Osteoblast (primary cell): Measurements from ENCODE around the gene CIP2A. TPM values are rescaled to one million over a fixed set of nuclear protein-coding genes. Genes with fewer than 3 reads are reported as not detected.

Experiments used
- DNase-seq: peaks from one replicate; pipeline ENCODE4 v3.0.0; 2011; ENCODE audit warnings: low spot score, mixed read lengths; ENCODE audit not compliant: insufficient read length; ENCODE audit errors: missing footprints
- H2AFZ ChIP-seq: 2 replicates; pipeline ENCODE4 v1.6.0; 2011; ENCODE audit warnings: mild to moderate bottlenecking, low read length
- H3K27ac ChIP-seq: 2 replicates; pipeline ENCODE4 v1.5.1; 2011; ENCODE audit warnings: mild to moderate bottlenecking, low read depth, low read length, moderate library complexity
- H3K27me3 ChIP-seq: 2 replicates; pipeline ENCODE4 v1.6.0; 2012; ENCODE audit warnings: mild to moderate bottlenecking, control low read depth, inconsistent platforms, low read length, moderate library complexity; ENCODE audit not compliant: insufficient read depth
- H3K36me3 ChIP-seq: 2 replicates; pipeline ENCODE4 v1.5.1; 2011; ENCODE audit warnings: mild to moderate bottlenecking, low read length, control low read depth, moderate library complexity; ENCODE audit not compliant: insufficient read depth
- H3K4me1 ChIP-seq: 2 replicates; pipeline ENCODE4 v1.5.1; 2011; ENCODE audit warnings: mild to moderate bottlenecking, low read length, control low read depth, moderate library complexity; ENCODE audit not compliant: insufficient read depth
- H3K4me2 ChIP-seq: 2 replicates; pipeline ENCODE4 v1.6.0; 2011; ENCODE audit warnings: mild to moderate bottlenecking, low read length; ENCODE audit not compliant: insufficient read depth
- H3K4me3 ChIP-seq: fragments of 200-600 bp; sonication (generic); 3 replicates; pipeline ENCODE4 v1.5.1; 2012; ENCODE audit warnings: mild to moderate bottlenecking, low read length, inconsistent platforms; ENCODE audit not compliant: insufficient read depth
- H3K79me2 ChIP-seq: 2 replicates; pipeline ENCODE4 v1.6.0; 2012; ENCODE audit warnings: mild to moderate bottlenecking, low read length, control low read depth, inconsistent platforms; ENCODE audit not compliant: insufficient read depth
- H3K9me3 ChIP-seq: 2 replicates; pipeline ENCODE4 v1.5.1; 2011; ENCODE audit warnings: low read depth, low read length, control low read depth
- H4K20me1 ChIP-seq: 2 replicates; pipeline ENCODE4 v1.6.0; 2012; ENCODE audit warnings: mild to moderate bottlenecking, low read length, control low read depth; ENCODE audit not compliant: insufficient read depth
- total RNA-seq: library from RNA; depleted of rRNA; stranded (reverse); fragments of >200 nt; gene quantifications from 2 replicates; pipeline ENCODE4 v1.2.3, GENCODE V29; 2012
- TF ChIP-seq, protein P1 (sequence below): IDR thresholded peaks from 2 replicates; pipeline ENCODE4 v1.5.1; 2011; ENCODE audit warnings: mild to moderate bottlenecking, low read depth, low read length, moderate library complexity; ENCODE audit errors: extremely low read depth

Gene CIP2A
- total RNA-seq, 1 donor = 6.9 TPM

DNA sequence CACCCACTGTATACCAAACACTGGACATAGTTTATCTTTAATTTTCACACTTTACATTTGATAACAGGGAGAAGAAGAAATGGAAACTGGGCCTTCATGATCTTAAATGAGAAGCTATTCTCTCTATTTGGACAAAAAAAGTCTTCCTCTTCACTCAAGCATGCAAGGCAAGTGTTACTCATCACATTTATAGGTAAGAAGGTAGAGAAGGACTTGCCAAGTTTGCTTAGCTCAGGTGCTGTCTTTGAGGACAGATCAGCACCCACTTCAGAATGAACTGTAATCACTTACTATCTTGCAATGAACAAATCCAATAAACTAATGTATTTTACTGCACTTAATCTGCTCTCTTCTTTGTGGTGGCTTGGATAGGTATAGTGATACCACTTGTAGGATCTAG is 77.7 kb downstream of the CIP2A start:
- Histone ChIP-seq H4K20me1 (no peaks in the 10 kb centered on the region), H3K36me3 (no peaks in the 10 kb centered on the region), H3K4me1 (no peaks in the 10 kb centered on the region), H3K4me2 (no peak overlapping the region), H3K27ac (no peak overlapping the region), H3K27me3 (no peaks in the 10 kb centered on the region), H2AFZ (no peak overlapping the region), H3K79me2 (no peaks in the 10 kb centered on the region), H3K9me3 (no peaks in the 10 kb centered on the region), H3K4me3 (no peak overlapping the region)
- TF ChIP-seq, protein P1, sequence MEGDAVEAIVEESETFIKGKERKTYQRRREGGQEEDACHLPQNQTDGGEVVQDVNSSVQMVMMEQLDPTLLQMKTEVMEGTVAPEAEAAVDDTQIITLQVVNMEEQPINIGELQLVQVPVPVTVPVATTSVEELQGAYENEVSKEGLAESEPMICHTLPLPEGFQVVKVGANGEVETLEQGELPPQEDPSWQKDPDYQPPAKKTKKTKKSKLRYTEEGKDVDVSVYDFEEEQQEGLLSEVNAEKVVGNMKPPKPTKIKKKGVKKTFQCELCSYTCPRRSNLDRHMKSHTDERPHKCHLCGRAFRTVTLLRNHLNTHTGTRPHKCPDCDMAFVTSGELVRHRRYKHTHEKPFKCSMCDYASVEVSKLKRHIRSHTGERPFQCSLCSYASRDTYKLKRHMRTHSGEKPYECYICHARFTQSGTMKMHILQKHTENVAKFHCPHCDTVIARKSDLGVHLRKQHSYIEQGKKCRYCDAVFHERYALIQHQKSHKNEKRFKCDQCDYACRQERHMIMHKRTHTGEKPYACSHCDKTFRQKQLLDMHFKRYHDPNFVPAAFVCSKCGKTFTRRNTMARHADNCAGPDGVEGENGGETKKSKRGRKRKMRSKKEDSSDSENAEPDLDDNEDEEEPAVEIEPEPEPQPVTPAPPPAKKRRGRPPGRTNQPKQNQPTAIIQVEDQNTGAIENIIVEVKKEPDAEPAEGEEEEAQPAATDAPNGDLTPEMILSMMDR = no peak
- no peak for DNase-seq

DNA sequence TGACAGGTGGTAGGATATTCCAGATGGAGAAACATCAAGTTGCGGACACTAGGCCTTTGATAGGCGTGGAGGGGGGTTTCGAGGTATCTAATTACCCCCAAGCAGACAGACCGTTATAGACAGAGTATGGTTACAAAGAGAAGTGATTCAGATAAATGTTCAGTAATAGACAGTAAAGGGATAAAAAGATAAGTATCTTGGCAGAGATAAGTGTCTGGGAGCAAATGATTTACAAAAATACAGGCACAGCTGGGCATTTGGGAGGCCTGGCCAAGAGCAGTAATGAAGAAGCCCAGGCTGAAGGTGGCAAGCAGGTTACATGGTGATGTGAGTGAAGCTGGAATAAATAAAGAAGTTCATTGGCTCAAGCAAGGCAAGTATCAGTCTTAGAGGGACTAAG is 78.2 kb downstream of the CIP2A start:
- TF ChIP-seq, protein P1 = no peak
- H4K20me1 ChIP-seq = no peaks in the 10 kb centered on the region

DNA sequence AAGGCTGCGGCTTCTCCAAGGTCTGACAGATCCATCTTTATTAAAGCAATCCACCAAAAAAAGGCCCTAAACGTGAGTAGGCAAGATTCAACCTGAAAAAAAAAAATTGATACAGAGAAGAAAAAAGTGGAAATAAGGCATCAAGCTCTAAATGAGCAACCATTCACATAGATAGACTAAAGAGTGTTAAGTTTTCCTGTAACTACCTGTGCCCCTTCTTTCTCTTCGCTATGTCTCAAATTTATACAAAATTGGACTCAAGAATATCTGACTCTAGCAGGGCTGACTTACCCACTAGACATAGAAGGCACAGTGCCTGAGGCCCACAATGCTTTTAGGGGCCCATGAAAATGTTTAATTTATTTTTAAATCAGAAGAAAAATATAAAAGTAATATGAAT is 78.7 kb downstream of the CIP2A start, which contains the start of gene MYH15:
TSS of gene MYH15 (minus strand) at position 101 of the 400 bp plus-strand sequence. CDS start at position 35, 66 bp downstream.
- Histone ChIP-seq H2AFZ (no peak within 1 kb of the TSS), H3K4me3 (no peak within 1 kb of the TSS), H3K4me2 (no peak within 1 kb of the TSS), H4K20me1 (no peaks in the 10 kb centered on the region), H3K27ac (no peak within 1 kb of the TSS), H3K79me2 (no peaks in the 10 kb centered on the region), H3K27me3 (no peaks in the 10 kb centered on the region), H3K36me3 (no peaks in the 10 kb centered on the region), H3K9me3 (no peaks in the 10 kb centered on the region), H3K4me1 (no peaks in the 10 kb centered on the region)
- no peak for DNase-seq
- TF ChIP-seq, protein P1 = no peak

More for the DNA sequence above, 78.2 kb downstream of the CIP2A start:
- no peak for DNase-seq
- no peaks in the 10 kb centered on the region for H3K27me3 ChIP-seq
- H2AFZ ChIP-seq = no peak overlapping the region
- H3K4me1 ChIP-seq = no peaks in the 10 kb centered on the region
- no peaks in the 10 kb centered on the region for H3K9me3 ChIP-seq
- H3K4me2 ChIP-seq = no peak overlapping the region
- no peak overlapping the region for H3K27ac ChIP-seq
- H3K4me3 ChIP-seq = no peak overlapping the region
- no peaks in the 10 kb centered on the region for H3K36me3 ChIP-seq
- H3K79me2 ChIP-seq = no peaks in the 10 kb centered on the region

DNA sequence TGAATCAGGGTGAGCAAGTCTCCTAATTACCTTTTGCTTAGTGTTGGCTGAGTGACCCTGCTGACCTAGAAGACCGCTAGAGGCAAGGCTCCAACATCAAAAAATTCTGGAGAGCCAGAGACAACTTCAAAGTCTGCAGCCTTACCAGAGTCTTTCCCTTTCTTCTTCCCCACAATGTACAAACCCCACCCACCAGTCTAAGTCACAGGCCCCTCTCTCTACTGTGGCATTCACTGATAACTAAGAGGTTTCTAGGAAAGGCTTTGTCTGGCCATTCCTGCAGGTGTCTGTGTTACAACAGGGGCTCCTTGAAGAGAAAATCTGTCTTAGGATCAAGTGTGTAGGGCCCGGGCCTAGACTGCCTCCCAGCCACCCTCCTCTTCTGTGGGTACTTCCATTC is 79.4 kb downstream of the CIP2A start:
- H3K27ac ChIP-seq = no peak overlapping the region
- no peaks in the 10 kb centered on the region for H3K36me3 ChIP-seq
- no peaks in the 10 kb centered on the region for H3K79me2 ChIP-seq
- H3K9me3 ChIP-seq = no peaks in the 10 kb centered on the region
- no peaks in the 10 kb centered on the region for H3K4me1 ChIP-seq
- H3K27me3 ChIP-seq = peaks cover under 1% of the 10 kb centered on the region
- H3K4me3 ChIP-seq = no peak overlapping the region
- no peak for DNase-seq
- TF ChIP-seq, protein P1 = no peak
- H2AFZ ChIP-seq = no peak overlapping the region
- H4K20me1 ChIP-seq = no peaks in the 10 kb centered on the region
- no peak overlapping the region for H3K4me2 ChIP-seq
